K562 (cell line): ENCODE data around the gene NRN1L. TPM values are rescaled to one million over a fixed set of nuclear protein-coding genes. Genes with fewer than 3 reads are reported as not detected.

Experiments
- BCOR ChIP-seq: fragments of 450-650 bp; IDR thresholded peaks from 2 replicates; pipeline ENCODE4 v1.6.1; 2016
- BHLHE40 ChIP-seq: IDR thresholded peaks from 2 replicates; pipeline ENCODE4 v1.6.1; 2011; ENCODE audit warnings: low read length, improper control_type of control experiment
- BRF1 ChIP-seq: IDR thresholded peaks from 3 replicates; pipeline ENCODE4 v1.6.1; 2011; ENCODE audit warnings: borderline replicate concordance, mild to moderate bottlenecking; ENCODE audit not compliant: insufficient read length; ENCODE audit errors: extremely low read depth
- CHAMP1 ChIP-seq: fragments of 450-650 bp; IDR thresholded peaks from 2 replicates; pipeline ENCODE4 v1.6.1; 2016; ENCODE audit warnings: mild to moderate bottlenecking
- CXXC5 ChIP-seq: fragments of 250-450 bp; sonication (Bioruptor Pico); IDR thresholded peaks from 2 replicates; pipeline ENCODE4 v1.8.0; 2022; ENCODE audit warnings: inconsistent platforms, mild to moderate bottlenecking, moderate library complexity
- HIVEP1 ChIP-seq: fragments of 250-450 bp; sonication (Bioruptor Pico); IDR thresholded peaks from 2 replicates; pipeline ENCODE4 v1.4.0; 2020; ENCODE audit warnings: mild to moderate bottlenecking
- L3MBTL2 ChIP-seq: fragments of 450-650 bp; IDR thresholded peaks from 2 replicates; pipeline ENCODE4 v1.6.1; 2016; ENCODE audit warnings: mild to moderate bottlenecking, moderate library complexity
- MAFG ChIP-seq: fragments of 450-650 bp; conservative IDR thresholded peaks from 2 replicates; pipeline ENCODE4 v1.6.1; 2016; ENCODE audit warnings: missing genetic modification characterization, missing compliant biosample characterization
- MYBL2 ChIP-seq, 2 experiments: fragments of 450-650 bp in 1 of 2; sonication (generic) in 1 of 2; formaldehyde crosslinking in 1 of 2; IDR thresholded peaks; 2 replicates each; pipeline versions ENCODE4 v1.6.1 to v1.8.1; 2017 to 2022; ENCODE audit warnings: borderline replicate concordance in 1 of 2, inconsistent platforms in 1 of 2, low read depth in 1 of 2, mild to moderate bottlenecking in 1 of 2, missing genetic modification reagents in 1 of 2, moderate library complexity in 1 of 2
- NFE2L1 ChIP-seq: fragments of 450-650 bp; IDR thresholded peaks from 2 replicates; pipeline ENCODE4 v1.6.1; 2016; ENCODE audit warnings: missing genetic modification characterization, low read depth, mild to moderate bottlenecking, missing compliant biosample characterization, moderate library complexity, borderline replicate concordance
- NFIC ChIP-seq: fragments of 450-650 bp; IDR thresholded peaks from 2 replicates; pipeline ENCODE4 v1.6.1; 2017; ENCODE audit warnings: mild to moderate bottlenecking, inconsistent platforms
- NKRF ChIP-seq: fragments of 450-650 bp; IDR thresholded peaks from 2 replicates; pipeline ENCODE4 v1.6.1; 2016; ENCODE audit warnings: borderline replicate concordance
- NR0B1 ChIP-seq: fragments of 450-650 bp; IDR thresholded peaks from one replicate; pipeline ENCODE4 v1.6.1; 2018; ENCODE audit warnings: mild to moderate bottlenecking, moderate library complexity; ENCODE audit not compliant: partially characterized antibody
- NUFIP1 ChIP-seq: fragments of 450-650 bp; IDR thresholded peaks from 2 replicates; pipeline ENCODE4 v1.6.1; 2018; ENCODE audit not compliant: partially characterized antibody
- OTX1 ChIP-seq: fragments of 450-650 bp; formaldehyde crosslinking; IDR thresholded peaks from 2 replicates; pipeline ENCODE4 v1.4.0; 2022; ENCODE audit warnings: mild to moderate bottlenecking
- RFX5 ChIP-seq: IDR thresholded peaks from 2 replicates; pipeline ENCODE4 v1.6.1; 2011; ENCODE audit warnings: low read depth, mild to moderate bottlenecking, improper control_type of control experiment, low read length
- RHOXF2B ChIP-seq: fragments of 250-450 bp; sonication (Bioruptor Pico); conservative IDR thresholded peaks from 2 replicates; pipeline ENCODE4 v1.5.1; 2021
- TAF15 ChIP-seq: fragments of 200-400 bp; formaldehyde crosslinking; IDR thresholded peaks from 2 replicates; pipeline ENCODE4 v1.6.1; 2017; ENCODE audit warnings: mild to moderate bottlenecking, low read depth, low read length, moderate library complexity
- TEAD1 ChIP-seq, 2 experiments: fragments of 450-650 bp in 1 of 2; sonication (generic) in 1 of 2; formaldehyde crosslinking; IDR thresholded peaks; 2 replicates each; pipeline versions ENCODE4 v1.4.0 to v1.8.0; 2020 to 2022; ENCODE audit warnings: mild to moderate bottlenecking in 2 of 2, missing genetic modification reagents in 1 of 2
- TSC22D4 ChIP-seq: fragments of 450-650 bp; IDR thresholded peaks from 2 replicates; pipeline ENCODE4 v1.6.1; 2016; ENCODE audit warnings: missing genetic modification characterization, missing biosample characterization, control low read depth
- U2AF1 ChIP-seq: fragments of 200-400 bp; formaldehyde crosslinking; optimal IDR thresholded peaks from 2 replicates; pipeline ENCODE3; 2017; ENCODE audit warnings: mild to moderate bottlenecking, low read depth, low read length, moderate library complexity
- ZNF780A ChIP-seq: fragments of 250-450 bp; sonication (Bioruptor Pico); IDR thresholded peaks from 2 replicates; pipeline ENCODE4 v1.5.0; 2021; ENCODE audit warnings: mild to moderate bottlenecking
- polyA plus RNA-seq, 8 experiments: library from polyadenylated mRNA; depleted of rRNA in 4 of 8; stranded (reverse) in 5 of 8; unstranded in 3 of 8; fragments of >200 nt; fragmentation: Nextera tagmentation in 2 of 8; fragmentation: Illumina TruSeq in 1 of 8; extraction: Ambion mirVana in 2 of 8; extraction: Trizol in 1 of 8; gene quantifications; 2 replicates each; pipeline versions ENCODE4 v1.2.1 to v1.2.3, GENCODE V29; 2011 to 2014; ENCODE audit warnings: inconsistent platforms in 1 of 8, missing spikeins in 1 of 8
- total RNA-seq, 7 experiments: library from RNA; depleted of rRNA in 6 of 7; stranded (reverse); fragments of >200 nt in 6 of 7; fragmentation: Illumina TruSeq in 2 of 7; extraction: Trizol in 2 of 7; gene quantifications; 2 replicates each; pipeline versions ENCODE4 v1.2.1 to v1.2.3, GENCODE V29; 2011 to 2021; ENCODE audit warnings: low replicate concordance in 1 of 7

The NRN1L gene
- total and polyA plus RNA-seq, 9 of the 15 experiments (the other 6 are each of a cell fraction or from before 2014, with no cell fraction given), result 0.22 to 0.86 (median 0.61) TPM; not detected in 5

GRCh38 chr16:67872631-67873434, 11.9 kb upstream of the NRN1L start, which contains the start of gene EDC4 (continued):
- no peak for TF ChIP-seq NR0B1
- TF ChIP-seq RHOXF2B (CRISPR knock-in tag), result no peak
- TF ChIP-seq CXXC5 (CRISPR knock-in tag), result peak; percentile 92
- TF ChIP-seq BCOR, result no peak
- peak; percentile 92 for TF ChIP-seq OTX1
- TF ChIP-seq ZNF780A (CRISPR knock-in tag), result no peak
- TF ChIP-seq NUFIP1, result no peak
- no peak for TF ChIP-seq CHAMP1
- TF ChIP-seq TEAD1 (CRISPR knock-in tag; IDR thresholded peaks at IDR 0.05), result peak; percentile 63 to 83; a peak in 2 of 4 replicates
- TF ChIP-seq NFIC, result peak; percentile 68
- TF ChIP-seq BHLHE40, result no peak
- peak; percentile 47; the same call in 1 of the 2 replicates for TF ChIP-seq MAFG (tag)
- TF ChIP-seq L3MBTL2, result peak; percentile 80
- TF ChIP-seq HIVEP1 (CRISPR knock-in tag), result no peak; the same call in 1 of the 2 replicates
- TF ChIP-seq BRF1, result no peak
- no peak for TF ChIP-seq TAF15
- TF ChIP-seq TSC22D4 (tag), result no peak
- peak; percentile 94 for TF ChIP-seq U2AF1
- TF ChIP-seq NFE2L1 (tag), result no peak
- no peak for TF ChIP-seq MYBL2 (IDR thresholded peaks at IDR 0.05; ENCODE audit: low read depth)
- no peak for TF ChIP-seq MYBL2 (CRISPR knock-in tag; IDR thresholded peaks at IDR 0.05; ENCODE audit: borderline replicate concordance)
- 0 out of 2 replicates have a peak, but pooled peaks have one; percentile 33 for TF ChIP-seq NKRF
- TF ChIP-seq RFX5, result no peak
